Measurements from ENCODE around the gene FBXL22.

Gene FBXL22

GRCh38 chr15:63597038-63597790, at the start of gene FBXL22:
FBXL22 (plus strand) TSS chr15:63597387; CDS start chr15:63597393, 6 bp downstream.
- no peak for DNase-seq (ENCODE audit: low read depth)

- DNase-seq (ENCODE audit: low read depth): no peak
Measured at GRCh38 chr15:63551400-63551799, 45.8 kb upstream of the FBXL22 start.

DNA sequence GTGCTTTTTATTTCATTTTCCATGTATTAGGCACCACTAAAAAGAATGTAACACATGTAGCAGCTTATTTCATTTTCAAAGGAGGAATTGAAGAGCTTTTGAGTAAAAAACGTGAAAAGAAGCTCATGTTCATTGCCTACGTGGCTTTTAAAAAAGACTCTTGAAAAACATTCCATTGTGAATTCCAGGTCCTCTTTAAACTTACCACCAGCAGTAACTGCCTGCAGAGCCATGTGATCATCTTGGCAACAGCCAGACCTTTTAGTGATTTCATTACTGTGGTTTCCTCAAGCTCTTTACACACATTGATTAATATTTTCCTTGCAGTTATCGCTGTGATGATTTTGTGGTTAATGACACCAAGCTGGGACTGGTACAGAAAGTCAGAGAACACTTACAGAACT, 43.8 kb upstream of the FBXL22 start:
- no peak for DNase-seq (ENCODE audit: low read depth)

DNA sequence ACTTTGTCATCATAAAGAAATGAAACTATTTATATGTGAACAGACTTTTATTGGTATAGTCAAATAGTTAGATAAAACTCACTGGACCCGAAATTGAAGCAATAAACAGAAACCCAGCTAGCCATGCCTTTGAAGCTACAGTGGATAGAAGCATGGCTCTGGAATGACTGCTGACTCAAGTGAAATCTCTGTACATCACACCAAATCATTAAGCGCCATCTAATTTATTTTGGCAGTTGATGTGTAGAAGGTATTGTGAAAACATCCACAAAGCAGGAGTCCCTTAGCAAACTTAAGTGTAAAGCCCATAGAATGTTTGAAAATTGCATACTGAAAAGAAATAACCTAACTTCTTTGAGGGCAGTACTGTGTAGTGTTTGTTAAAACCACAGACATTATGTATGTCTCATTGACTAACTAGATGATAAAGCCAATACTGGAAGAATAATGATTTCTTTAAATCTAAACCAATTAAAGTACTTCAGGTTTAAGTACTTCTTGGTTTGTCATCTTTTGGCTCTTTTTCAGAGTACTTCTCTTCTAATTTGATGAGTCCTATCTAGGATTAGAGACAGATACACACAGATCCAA, 42.8 kb upstream of the FBXL22 start:
- no peak for DNase-seq (ENCODE audit: low read depth)

DNA sequence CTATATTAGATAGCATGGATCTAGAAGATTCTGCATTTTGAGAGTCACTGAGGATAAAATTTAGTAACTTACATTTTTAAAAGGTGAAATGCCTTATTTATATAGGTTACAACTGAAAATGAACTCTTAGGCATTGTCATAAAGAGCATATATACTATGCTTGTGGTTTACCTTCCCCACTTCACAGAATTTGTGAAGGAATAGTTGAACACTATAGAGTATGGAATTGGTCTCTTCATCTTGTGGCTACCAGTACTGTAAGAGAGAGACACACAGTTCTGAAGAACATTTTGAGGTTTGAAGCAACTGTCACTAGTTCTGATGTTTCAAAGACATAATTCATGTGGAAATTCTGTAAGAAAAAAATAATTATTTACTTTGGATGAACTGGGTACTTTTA, 41.7 kb upstream of the FBXL22 start:
- no peak for DNase-seq (ENCODE audit: low read depth)

GRCh38 chr15:63556246-63556645, 40.9 kb upstream of the FBXL22 start:
- no peak for DNase-seq (ENCODE audit: low read depth)

GRCh38 chr15:63556736-63557135, 40.5 kb upstream of the FBXL22 start:
- no peak for DNase-seq (ENCODE audit: low read depth)

DNA sequence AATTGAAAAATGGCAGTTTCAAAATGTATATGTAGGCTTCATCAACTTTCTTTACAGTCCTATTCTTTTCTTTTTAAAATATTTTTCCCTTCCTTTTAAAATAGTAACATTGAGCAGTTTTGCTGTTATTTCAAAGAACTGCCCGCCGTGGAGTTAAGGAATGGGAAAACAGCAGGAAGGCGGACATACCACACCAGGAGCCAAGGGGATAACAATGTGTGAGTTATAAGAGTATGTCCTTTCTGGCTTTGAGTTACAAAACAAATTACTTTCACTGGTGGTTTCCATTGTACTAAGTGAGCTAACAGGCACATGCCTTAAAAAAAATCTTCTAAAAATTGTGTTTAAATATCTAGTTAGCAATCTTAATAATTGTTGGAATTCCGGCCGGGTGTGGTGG, 37.4 kb upstream of the FBXL22 start:
- DNase-seq (ENCODE audit: low read depth): no peak

- DNase-seq (ENCODE audit: low read depth): peak; percentile 57
Measured at GRCh38 chr15:63560741-63561448, 36.3 kb upstream of the FBXL22 start.

GRCh38 chr15:63564093-63564492, 33.1 kb upstream of the FBXL22 start:
- DNase-seq (ENCODE audit: low read depth): no peak

DNA sequence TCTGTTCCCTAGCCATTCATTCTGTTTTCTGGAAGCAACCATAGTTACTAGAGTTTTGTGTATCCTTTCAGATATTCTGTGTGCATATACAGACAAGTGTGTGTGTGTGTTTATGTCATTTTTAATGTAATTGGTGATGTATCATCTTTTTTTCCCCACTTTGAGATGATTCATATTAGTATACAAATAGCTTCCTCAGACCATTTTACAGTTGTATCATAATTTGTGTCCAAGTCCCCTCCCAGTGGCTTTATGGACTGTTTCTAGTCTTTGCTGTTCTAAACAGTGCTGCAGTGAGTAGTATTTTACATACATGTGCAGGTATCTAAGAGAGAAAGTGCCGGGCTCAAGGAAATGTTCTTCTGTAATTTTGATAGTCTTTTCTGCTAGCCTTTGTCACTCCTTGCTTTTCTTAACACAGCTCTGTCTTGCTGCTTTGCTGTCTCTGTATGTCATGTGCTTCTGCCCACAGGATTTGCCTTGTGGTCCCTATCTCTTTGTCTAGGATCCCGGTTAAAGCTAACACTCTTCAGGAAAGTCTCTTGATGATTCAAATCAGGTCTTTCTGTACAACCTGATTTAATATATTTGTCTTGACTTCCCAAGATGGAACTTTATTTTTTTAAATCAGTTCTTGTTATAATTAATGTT, 31.5 kb upstream of the FBXL22 start:
- DNase-seq (ENCODE audit: low read depth): no peak

DNA sequence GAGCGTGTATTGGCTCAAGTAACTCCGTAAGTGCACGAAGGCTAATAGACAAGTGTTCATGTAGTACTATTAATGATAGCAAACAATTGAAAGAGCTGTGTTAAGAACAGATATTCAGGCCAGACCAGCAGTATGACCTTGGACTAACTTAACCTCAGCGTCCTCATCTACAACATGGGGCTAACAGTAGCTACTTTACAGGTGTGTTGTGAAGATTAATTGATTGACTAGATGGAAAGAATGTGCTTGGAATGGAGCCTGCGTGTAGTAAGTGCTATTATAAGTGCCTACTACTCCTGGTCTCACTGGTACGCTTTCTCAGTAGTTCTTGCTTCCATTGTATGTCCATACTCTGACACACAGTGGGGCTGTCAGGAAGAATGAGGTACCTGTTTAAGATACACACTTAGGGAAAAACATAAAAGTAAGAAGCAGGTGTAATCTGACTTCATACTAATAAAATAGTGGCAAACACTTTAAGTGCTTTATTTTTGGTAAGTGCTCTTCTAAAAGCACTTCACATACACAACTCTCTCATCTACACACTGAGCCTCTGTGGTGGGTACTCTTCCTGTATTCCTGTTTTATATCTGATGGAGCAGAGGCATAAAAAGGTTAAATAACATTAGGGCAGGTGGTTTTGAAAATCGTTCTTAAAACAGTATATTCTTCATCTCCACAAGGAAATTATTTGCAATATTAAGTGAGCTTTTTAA, 24.3 kb upstream of the FBXL22 start:
- no peak for DNase-seq (ENCODE audit: low read depth)

GRCh38 chr15:63573533-63573932, 23.7 kb upstream of the FBXL22 start:
- DNase-seq (ENCODE audit: low read depth): no peak

DNA sequence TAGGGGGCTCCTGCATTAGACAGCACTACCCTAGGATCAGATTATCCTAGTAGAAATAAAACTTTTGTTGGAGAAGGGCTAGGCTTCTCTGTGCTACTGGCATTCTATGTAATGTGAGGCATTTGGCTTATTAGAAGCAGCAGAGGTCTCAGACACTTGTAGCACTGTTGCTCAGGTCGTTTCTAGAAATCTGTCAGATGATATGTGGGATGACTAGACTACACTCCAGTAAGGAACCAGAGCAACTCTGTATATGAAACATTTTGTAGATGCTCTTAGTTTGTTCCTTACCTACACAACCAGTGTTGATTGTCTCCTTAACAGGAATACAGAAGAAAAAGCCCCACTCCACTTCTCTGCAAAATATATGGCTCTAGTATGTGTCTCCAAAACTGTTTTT, 21.9 kb upstream of the FBXL22 start:
- no peak for DNase-seq (ENCODE audit: low read depth)

DNA sequence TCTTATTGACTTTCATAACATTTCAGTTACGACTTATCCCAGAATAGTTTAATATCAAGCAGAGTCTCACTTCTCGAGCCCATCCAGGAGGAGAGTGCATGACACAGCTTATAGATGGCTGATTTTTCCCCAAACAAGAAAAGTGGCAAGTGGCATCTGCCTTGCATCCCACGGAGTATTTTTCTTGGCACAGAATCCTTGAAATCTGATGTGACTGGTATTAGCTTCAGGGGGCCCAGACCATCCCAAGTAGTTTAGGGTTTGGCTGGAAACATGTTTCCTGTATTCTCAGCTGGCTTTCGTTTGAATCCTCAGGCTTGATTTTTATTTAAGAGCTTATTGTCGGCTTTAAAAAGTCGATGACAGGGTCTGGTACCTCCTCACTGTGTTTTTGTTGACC, 20.7 kb upstream of the FBXL22 start:
- no peak for DNase-seq (ENCODE audit: low read depth)

DNA sequence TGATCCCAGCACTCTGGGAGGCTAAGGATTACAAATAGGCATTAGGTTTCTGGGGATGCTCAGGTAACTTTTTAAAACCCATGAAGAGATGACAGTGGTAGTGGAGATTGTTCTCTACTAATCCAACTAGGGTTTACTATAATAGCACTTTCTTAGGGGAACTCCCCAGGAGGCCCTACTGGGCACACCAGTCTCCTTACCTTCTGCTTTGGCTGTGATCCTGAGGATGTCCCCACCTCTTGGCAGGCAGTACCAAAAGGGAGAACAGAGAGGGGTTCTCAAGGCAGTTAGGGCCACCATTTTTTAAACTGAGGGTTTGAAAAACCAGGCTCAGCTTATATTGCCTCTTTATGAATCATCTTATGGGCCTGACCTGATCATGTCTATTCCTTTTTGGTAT, 15.0 kb upstream of the FBXL22 start:
- no peak for DNase-seq (ENCODE audit: low read depth)

GRCh38 chr15:63582718-63583426, 14.3 kb upstream of the FBXL22 start:
- DNase-seq (ENCODE audit: low read depth): no peak

- DNase-seq (ENCODE audit: low read depth): no peak
Measured at GRCh38 chr15:63586790-63587189, 10.4 kb upstream of the FBXL22 start.

- no peak for DNase-seq (ENCODE audit: low read depth)
Measured at GRCh38 chr15:63587527-63587926, 9.7 kb upstream of the FBXL22 start.

DNA sequence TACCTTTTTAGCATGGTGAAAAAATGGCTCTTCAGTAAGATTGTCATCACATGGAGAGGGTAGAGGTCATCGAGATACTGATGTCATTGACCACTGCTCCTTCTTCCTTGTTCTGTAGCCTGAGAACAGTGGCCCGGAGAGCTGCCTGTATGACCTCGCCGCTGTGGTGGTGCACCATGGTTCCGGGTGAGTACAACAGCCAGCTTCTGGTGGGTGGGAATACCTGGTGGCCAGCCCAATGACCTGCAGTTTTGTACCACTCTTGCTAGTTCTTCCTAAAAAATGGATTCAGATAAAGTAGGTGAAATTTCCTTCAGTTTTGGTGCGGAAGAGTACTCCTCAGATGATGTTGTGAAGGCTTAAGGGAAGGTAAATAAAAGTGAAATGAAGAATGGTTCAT, 8.4 kb upstream of the FBXL22 start:
- no peak for DNase-seq (ENCODE audit: low read depth)

All from activated T-cell treated with anti-CD3 and anti-CD28 coated beads for 48 hours (primary cell).